H1 (cell line): ENCODE data around the gene ZSWIM6. TPM values are rescaled to one million over a fixed set of nuclear protein-coding genes. Genes with fewer than 3 reads are reported as not detected.

Experiments
- CTCF ChIA-PET: fragments of 300-600 bp; sonication (Branson Sonifier 250); formaldehyde crosslinking; loops from one replicate; lab custom pipeline; 2021; ENCODE audit not compliant: partially characterized antibody; lab: Charles Lee
- POLR2A ChIA-PET: fragments of 300-600 bp; sonication (Branson Sonifier 250); formaldehyde crosslinking; loops from one replicate; lab custom pipeline; 2021; ENCODE audit warnings: inconsistent platforms; ENCODE audit not compliant: partially characterized antibody; lab: Charles Lee
- DNase-seq, 2 experiments: peaks; one replicate each; pipeline versions ENCODE4 v3.0.0 to v3.0.0-alpha.2; 2010 to 2022; ENCODE audit warnings: low spot score in 2 of 2, low read depth in 1 of 2, mixed read lengths in 1 of 2
- FAIRE-seq: peaks from 2 replicates; lab custom pipeline; 2011; peaks lifted over from hg19 to GRCh38; lab: Jason Lieb, UNC
- H2AFZ ChIP-seq: 2 replicates; pipeline ENCODE4 v1.8.1; 2012; ENCODE audit warnings: low read length, inconsistent platforms
- H2AK5ac ChIP-seq: 2 replicates; pipeline ENCODE4 v1.6.1; 2013; ENCODE audit warnings: low read depth, low read length
- H2BK120ac ChIP-seq: replicated peaks from 2 replicates; pipeline ENCODE3; 2013; ENCODE audit warnings: low read depth, low read length, inconsistent platforms
- H2BK12ac ChIP-seq: 2 replicates; pipeline ENCODE4 v1.6.1; 2013; ENCODE audit warnings: low read depth, low read length
- H2BK15ac ChIP-seq: 2 replicates; pipeline ENCODE4 v1.6.1; 2013; ENCODE audit warnings: low read length
- H2BK20ac ChIP-seq: 2 replicates; pipeline ENCODE4 v1.6.1; 2013; ENCODE audit warnings: low read length
- H2BK5ac ChIP-seq: 2 replicates; pipeline ENCODE4 v1.6.1; 2013; ENCODE audit warnings: low read depth, low read length
- H3K14ac ChIP-seq: 2 replicates; pipeline ENCODE4 v1.6.1; 2013; ENCODE audit warnings: inconsistent platforms; ENCODE audit not compliant: insufficient read length
- H3K18ac ChIP-seq: 2 replicates; pipeline ENCODE4 v1.6.1; 2013; ENCODE audit warnings: low read length; ENCODE audit errors: extremely low read depth
- H3K23ac ChIP-seq: 2 replicates; pipeline ENCODE4 v1.6.1; 2013; ENCODE audit warnings: inconsistent platforms; ENCODE audit not compliant: insufficient read length
- H3K23me2 ChIP-seq: 2 replicates; pipeline ENCODE4 v1.6.1; 2013; ENCODE audit warnings: low read depth, low read length
- H3K27ac ChIP-seq: 2 replicates; pipeline ENCODE4 v1.6.1; 2011; ENCODE audit warnings: low read depth, low read length, inconsistent platforms
- H3K27me3 ChIP-seq, 4 experiments: replicated peaks in 1 of 4; 1 replicate in 1 of 4; 2 replicates in 3 of 4; pipeline versions ENCODE4 v1.6.1 to v1.8.1; 2011 to 2013; ENCODE audit warnings: low read length in 3 of 4, mild to moderate bottlenecking in 3 of 4, inconsistent platforms in 2 of 4, mixed read lengths in 2 of 4, moderate library complexity in 1 of 4; ENCODE audit not compliant: control insufficient read depth in 3 of 4, insufficient read depth in 3 of 4; ENCODE audit errors: extremely low read depth in 1 of 4
- H3K36me3 ChIP-seq, 4 experiments: 2 replicates each; pipeline versions ENCODE4 v1.6.1 to v1.8.1; 2011 to 2013; ENCODE audit warnings: mild to moderate bottlenecking in 4 of 4, low read length in 3 of 4, moderate library complexity in 2 of 4, control low read depth in 1 of 4, inconsistent platforms in 1 of 4; ENCODE audit not compliant: insufficient read depth in 4 of 4, control insufficient read depth in 2 of 4
- H3K4ac ChIP-seq: replicated peaks from 2 replicates; pipeline ENCODE3; 2013; ENCODE audit warnings: low read length, low read depth, mixed read lengths, inconsistent platforms; ENCODE audit not compliant: insufficient read length
- H3K4me1 ChIP-seq, 4 experiments: replicated peaks in 1 of 4; 1 replicate in 1 of 4; 2 replicates in 3 of 4; pipeline versions ENCODE4 v1.6.1 to v1.8.1; 2011 to 2013; ENCODE audit warnings: low read length in 3 of 4, inconsistent platforms in 2 of 4, mixed read lengths in 1 of 4; ENCODE audit not compliant: insufficient read depth in 4 of 4, control insufficient read depth in 3 of 4
- H3K4me2 ChIP-seq, 2 experiments: 2 replicates each; pipeline versions ENCODE4 v1.6.1 to v1.8.1; 2011 to 2013; ENCODE audit warnings: low read depth in 2 of 2, low read length in 2 of 2, control low read depth in 1 of 2, inconsistent platforms in 1 of 2, mild to moderate bottlenecking in 1 of 2; ENCODE audit not compliant: insufficient read depth in 1 of 2
- H3K4me3 ChIP-seq, 4 experiments: fragments of 200-600, 300-600 bp in 1 of 4; sonication (generic), shearing (Covaris generic), sonication (Bioruptor Twin) in 1 of 4; 2 replicates each; pipeline versions ENCODE4 v1.5.1 to v1.8.1; 2011 to 2016; ENCODE audit warnings: low read length in 4 of 4, low read depth in 3 of 4, control low read depth in 2 of 4, inconsistent platforms in 2 of 4, mild to moderate bottlenecking in 2 of 4, mixed read lengths in 1 of 4, moderate library complexity in 1 of 4; ENCODE audit not compliant: insufficient read depth in 2 of 4; ENCODE audit errors: extremely low read depth in 1 of 4
- H3K56ac ChIP-seq: replicated peaks from 2 replicates; pipeline ENCODE3; 2013; ENCODE audit warnings: low read depth, mild to moderate bottlenecking, mixed read lengths, low read length, inconsistent platforms; ENCODE audit not compliant: insufficient read length
- H3K79me1 ChIP-seq: 2 replicates; pipeline ENCODE4 v1.6.1; 2013; ENCODE audit warnings: low read depth, low read length, control low read depth
- H3K79me2 ChIP-seq, 2 experiments: 2 replicates each; pipeline versions ENCODE4 v1.6.1 to v1.8.1; 2012 to 2013; ENCODE audit warnings: low read length in 2 of 2, mild to moderate bottlenecking in 2 of 2, inconsistent platforms in 1 of 2; ENCODE audit not compliant: insufficient read depth in 2 of 2, control insufficient read depth in 1 of 2
- H3K9ac ChIP-seq, 4 experiments: replicated peaks in 1 of 4; 1 replicate in 1 of 4; 2 replicates in 3 of 4; pipeline versions ENCODE4 v1.6.1 to v1.8.1; 2011 to 2013; ENCODE audit warnings: low read depth in 3 of 4, low read length in 3 of 4, control low read depth in 2 of 4, mild to moderate bottlenecking in 2 of 4, moderate library complexity in 2 of 4, inconsistent platforms in 1 of 4; ENCODE audit errors: extremely low read depth in 1 of 4
- H3K9me3 ChIP-seq, 2 experiments: 2 replicates each; pipeline versions ENCODE4 v1.6.1 to v1.8.1; 2012 to 2013; ENCODE audit warnings: mild to moderate bottlenecking in 2 of 2, moderate library complexity in 2 of 2, control low read depth in 1 of 2, inconsistent platforms in 1 of 2, low read depth in 1 of 2, low read length in 1 of 2, mixed read lengths in 1 of 2; ENCODE audit not compliant: insufficient read depth in 2 of 2
- H4K20me1 ChIP-seq, 2 experiments: replicated peaks in 1 of 2; 2 replicates each; pipeline versions ENCODE3 to v1.8.1; 2011 to 2013; ENCODE audit warnings: inconsistent platforms in 2 of 2, low read length in 2 of 2, mild to moderate bottlenecking in 1 of 2; ENCODE audit not compliant: insufficient read depth in 2 of 2, control insufficient read depth in 1 of 2
- H4K5ac ChIP-seq: 2 replicates; pipeline ENCODE4 v1.6.1; 2013; ENCODE audit warnings: low read length, low read depth, mixed read lengths, inconsistent platforms; ENCODE audit not compliant: insufficient read length
- H4K8ac ChIP-seq: 2 replicates; pipeline ENCODE4 v1.8.0; 2013; ENCODE audit warnings: mild to moderate bottlenecking, moderate library complexity, low read length, inconsistent platforms; ENCODE audit not compliant: insufficient read depth; ENCODE audit errors: extremely low read depth
- H4K91ac ChIP-seq: replicated peaks from 2 replicates; pipeline ENCODE3; 2013; ENCODE audit warnings: low read length, mixed read lengths, inconsistent platforms; ENCODE audit not compliant: insufficient read length
- CEBPB ChIP-seq: IDR thresholded peaks from 2 replicates; pipeline ENCODE4 v1.6.1; 2012; ENCODE audit warnings: low read depth, low read length
- CHD1 ChIP-seq: IDR thresholded peaks from 2 replicates; pipeline ENCODE4 v1.6.1; 2012; ENCODE audit warnings: low read depth, low read length, improper control_type of control experiment
- CHD2 ChIP-seq: IDR thresholded peaks from 2 replicates; pipeline ENCODE4 v1.6.1; 2012; ENCODE audit warnings: low read length, improper control_type of control experiment
- POU5F1 ChIP-seq: IDR thresholded peaks from 2 replicates; pipeline ENCODE4 v1.6.1; 2011; ENCODE audit warnings: low read depth, mild to moderate bottlenecking, low read length, moderate library complexity
- SIN3A ChIP-seq, 2 experiments: IDR thresholded peaks in 1 of 2; conservative IDR thresholded peaks in 1 of 2; 2 replicates each; pipeline ENCODE4 v1.6.1; 2011 to 2012; ENCODE audit warnings: low read length in 2 of 2, improper control_type of control experiment in 1 of 2, low read depth in 1 of 2, mild to moderate bottlenecking in 1 of 2
- polyA plus RNA-seq, 7 experiments: library from polyadenylated mRNA; depleted of rRNA in 3 of 7; stranded (reverse) in 5 of 7; unstranded in 2 of 7; fragments of >200 nt in 5 of 7; fragments of 200-250 nt in 2 of 7; gene quantifications; 1 replicate in 5 of 7; 2 replicates in 1 of 7; 4 replicates in 1 of 7; pipeline versions ENCODE4 v1.2.1 to v1.2.3, GENCODE V29; 2011 to 2013; ENCODE audit warnings: missing spikeins in 2 of 7, mixed read lengths in 2 of 7
- total RNA-seq: library from RNA; stranded (reverse); fragmentation: NEBNext Ultra II Directional; extraction: Animal tissue kit (Norgen Biotek cat#: 25700); gene quantifications from 2 replicates; pipeline ENCODE4 v1.2.1, GENCODE V29; 2021
- TF ChIP-seq, protein P1 (sequence below): IDR thresholded peaks from 2 replicates; pipeline ENCODE4 v1.6.1; 2012; ENCODE audit warnings: low read length, inconsistent platforms

Gene ZSWIM6
- total and polyA plus RNA-seq, 2 of the 8 experiments (the other 6 are each of a cell fraction or from before 2014, with no cell fraction given): 7.9 to 12.4 TPM

DNA sequence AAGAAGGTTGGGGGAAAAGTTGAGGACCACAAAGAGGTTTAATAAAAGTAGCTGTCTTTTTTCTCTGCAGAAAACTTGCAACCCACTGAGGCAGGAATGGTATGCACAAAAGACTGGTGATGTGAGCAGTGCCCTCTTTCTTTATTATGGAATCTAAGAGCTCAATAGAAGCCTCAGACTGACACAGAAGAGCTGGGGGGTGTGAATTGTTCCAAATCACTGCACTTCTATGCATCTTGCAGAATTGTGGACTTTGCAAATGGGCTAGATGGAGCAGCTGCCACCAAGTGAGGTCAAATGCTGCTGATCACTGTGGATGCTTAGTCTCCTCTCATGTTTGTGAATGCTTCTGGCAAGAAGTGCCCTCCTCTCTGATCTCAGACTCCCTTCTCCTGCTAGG lies 227.1 kb downstream of the ZSWIM6 start:
- Histone ChIP-seq H2BK20ac (no peak overlapping the region), H2BK120ac (no peak overlapping the region), H3K4me1 (peaks cover 0 to 4% (median 1%) of the 10 kb centered on the region in 4 experiments; a peak in 2 of 7 replicates), H3K23ac (no peak overlapping the region), H2BK12ac (no peak overlapping the region), H3K79me2 (no peaks in the 10 kb centered on the region), H3K18ac (no peak overlapping the region), H3K27me3 (no peaks in the 10 kb centered on the region), H2AK5ac (no peak overlapping the region), H2AFZ (no peak overlapping the region), H3K9ac (no peak overlapping the region), H3K23me2 (no peaks in the 10 kb centered on the region), H4K5ac (no peak overlapping the region), H2BK5ac (no peak overlapping the region), H4K91ac (no peak overlapping the region), H3K4me3 (no peak overlapping the region), H3K4ac (no peak overlapping the region), H4K20me1 (no peaks in the 10 kb centered on the region), H3K27ac (no peak overlapping the region), H3K36me3 (no peaks in the 10 kb centered on the region), H3K14ac (no peak overlapping the region), H2BK15ac (no peak overlapping the region), H3K4me2 (no peak overlapping the region), H3K9me3 (no peaks in the 10 kb centered on the region; a peak in 1 of 4 replicates), H4K8ac (no peak overlapping the region), H3K79me1 (no peaks in the 10 kb centered on the region), H3K56ac (no peak overlapping the region)
- ChIA-PET POLR2A (no interaction called here), CTCF (interaction anchor here (0.6 to 1.3 kb wide), 2 partner anchors 14 to 100 kb away, joined by 3 read pairs; no protein-coding TSS in a partner anchor)
- FAIRE-seq (no peak), DNase-seq (no peak)
- TF ChIP-seq, protein P1, sequence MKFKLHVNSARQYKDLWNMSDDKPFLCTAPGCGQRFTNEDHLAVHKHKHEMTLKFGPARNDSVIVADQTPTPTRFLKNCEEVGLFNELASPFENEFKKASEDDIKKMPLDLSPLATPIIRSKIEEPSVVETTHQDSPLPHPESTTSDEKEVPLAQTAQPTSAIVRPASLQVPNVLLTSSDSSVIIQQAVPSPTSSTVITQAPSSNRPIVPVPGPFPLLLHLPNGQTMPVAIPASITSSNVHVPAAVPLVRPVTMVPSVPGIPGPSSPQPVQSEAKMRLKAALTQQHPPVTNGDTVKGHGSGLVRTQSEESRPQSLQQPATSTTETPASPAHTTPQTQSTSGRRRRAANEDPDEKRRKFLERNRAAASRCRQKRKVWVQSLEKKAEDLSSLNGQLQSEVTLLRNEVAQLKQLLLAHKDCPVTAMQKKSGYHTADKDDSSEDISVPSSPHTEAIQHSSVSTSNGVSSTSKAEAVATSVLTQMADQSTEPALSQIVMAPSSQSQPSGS: no peak
- TF ChIP-seq CHD2 (no peak), SIN3A (conservative IDR thresholded peaks at IDR 0.05 in 1 of 2, IDR thresholded peaks at IDR 0.05 in 1 of 2; ENCODE audit: low read depth in 1 of 2, low read length in 2 of 2) (no peak), POU5F1 (no peak), CEBPB (no peak), CHD1 (no peak)
